GM18505 (cell line): Measurements from ENCODE around the gene CPXM2.

Experiments used
- ATAC-seq: cut with Tn5 transposase; IDR thresholded peaks from one replicate; pipeline ENCODE4 v1.9.1; 2021; ENCODE audit not compliant: unreplicated experiment
- POLR2A ChIP-seq: IDR thresholded peaks from 4 replicates; pipeline ENCODE4 v1.6.1; 2011; ENCODE audit warnings: borderline replicate concordance; ENCODE audit not compliant: insufficient read depth, insufficient read length; ENCODE audit errors: extremely low read depth

The CPXM2 gene

DNA sequence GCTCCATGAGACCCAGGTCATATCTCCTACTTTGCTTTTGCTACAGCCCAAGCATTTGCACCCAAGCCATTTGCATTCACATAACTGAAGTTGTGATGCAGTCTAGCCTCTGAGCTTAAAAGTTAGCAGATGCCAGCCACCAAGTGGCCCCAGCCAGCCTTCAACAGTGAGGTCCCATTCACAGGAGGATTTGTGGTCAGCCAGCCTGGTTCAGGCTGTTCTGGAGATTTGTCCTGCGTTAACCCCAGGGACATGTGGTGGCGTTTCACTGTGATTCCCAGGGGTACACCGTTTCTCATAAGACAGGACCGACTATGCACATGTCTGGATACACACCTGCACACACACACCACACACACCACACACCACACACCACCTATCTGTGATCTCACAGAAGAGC is 174.3 kb downstream of the CPXM2 start:
- ATAC-seq: no peak
- no peak for TF ChIP-seq POLR2A

DNA sequence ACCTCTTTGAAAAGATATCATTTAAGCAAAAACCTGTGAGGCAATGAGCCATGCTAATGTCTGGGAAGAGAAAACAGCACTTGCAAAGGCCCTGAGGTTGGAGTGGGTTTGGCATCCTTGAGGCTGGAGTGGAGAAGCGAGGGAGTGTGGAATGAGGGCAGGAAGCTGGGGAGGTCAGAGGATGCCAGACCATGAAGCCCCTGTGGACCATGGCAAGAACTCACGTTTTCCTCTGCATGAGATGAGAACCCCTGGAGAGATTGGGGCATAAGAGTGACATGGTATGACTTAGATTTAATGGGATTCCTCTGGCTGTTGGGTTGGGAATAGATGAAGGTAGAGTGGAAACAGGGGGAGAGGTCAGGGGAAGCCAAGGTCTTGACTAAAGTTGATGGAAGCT is 176.1 kb downstream of the CPXM2 start:
- TF ChIP-seq POLR2A: no peak
- no peak for ATAC-seq

DNA sequence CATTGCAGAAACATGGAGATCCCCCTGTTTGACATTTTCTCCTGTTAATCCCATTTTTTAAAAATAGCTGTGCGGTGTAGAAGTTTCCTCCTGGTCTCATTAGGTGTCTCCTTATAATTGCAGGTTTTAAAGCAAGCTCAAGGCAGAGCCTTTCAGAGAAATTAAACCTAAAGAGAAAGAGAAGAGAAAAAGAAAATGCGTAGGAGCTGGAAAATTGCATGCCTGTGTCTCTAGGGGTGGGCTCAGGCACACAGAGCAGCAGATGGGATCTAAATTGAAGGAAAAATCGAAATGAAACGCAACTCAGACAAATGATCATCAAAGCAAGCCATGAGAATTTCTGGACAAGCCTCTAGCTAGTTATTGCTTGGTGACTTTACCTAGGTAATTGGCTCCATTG is 185.4 kb downstream of the CPXM2 start:
- TF ChIP-seq POLR2A: no peak
- no peak for ATAC-seq

GRCh38 chr10:123704812-123705211 is 186.8 kb downstream of the CPXM2 start:
- TF ChIP-seq POLR2A: no peak
- no peak for ATAC-seq

DNA sequence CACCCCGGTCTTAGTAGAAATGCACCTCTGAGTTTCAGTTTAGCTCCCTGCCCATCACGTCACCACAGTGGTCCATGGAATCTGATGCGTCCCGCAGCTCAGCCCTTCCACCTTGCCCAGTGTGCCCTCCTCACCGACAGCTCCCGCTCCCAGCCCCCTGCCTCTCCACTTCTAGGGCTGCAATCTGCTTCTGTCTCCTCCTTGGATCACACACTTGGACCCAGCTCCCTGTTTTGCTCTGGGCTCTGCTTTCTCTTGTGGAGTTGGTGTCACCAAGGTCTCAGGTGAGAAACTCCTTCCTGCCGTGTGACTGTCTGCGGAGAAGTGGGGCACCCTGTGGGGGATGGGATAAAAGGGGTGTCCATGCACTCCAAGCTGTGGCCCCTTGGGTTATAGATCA is 187.5 kb downstream of the CPXM2 start:
- no peak for TF ChIP-seq POLR2A
- ATAC-seq: no peak

- ATAC-seq: no peak
- TF ChIP-seq POLR2A: no peak
Measured at GRCh38 chr10:123703195-123703790, 188.3 kb downstream of the CPXM2 start.
